HEK293T (cell line): ENCODE measurements around the gene RPS27.

Experiments used
- BHLHE40 ChIP-seq: fragments of 450-650 bp; IDR thresholded peaks from 2 replicates; pipeline ENCODE4 v1.6.1; 2016; ENCODE audit warnings: mild to moderate bottlenecking, moderate library complexity, borderline replicate concordance
- FOXM1 ChIP-seq: fragments of 450-650 bp; IDR thresholded peaks from 2 replicates; pipeline ENCODE4 v1.6.1; 2017; ENCODE audit warnings: mild to moderate bottlenecking, borderline replicate concordance
- HDGF ChIP-seq: fragments of 450-650 bp; IDR thresholded peaks from 2 replicates; pipeline ENCODE4 v1.6.1; 2017; ENCODE audit warnings: antibody characterized with exemption, borderline replicate concordance
- LEF1 ChIP-seq: fragments of 450-650 bp; IDR thresholded peaks from 2 replicates; pipeline ENCODE4 v1.6.1; 2017; ENCODE audit warnings: mild to moderate bottlenecking, borderline replicate concordance
- SUZ12 ChIP-seq: fragments of 450-650 bp; IDR thresholded peaks from 2 replicates; pipeline ENCODE4 v1.6.1; 2016; ENCODE audit warnings: mild to moderate bottlenecking

DNA sequence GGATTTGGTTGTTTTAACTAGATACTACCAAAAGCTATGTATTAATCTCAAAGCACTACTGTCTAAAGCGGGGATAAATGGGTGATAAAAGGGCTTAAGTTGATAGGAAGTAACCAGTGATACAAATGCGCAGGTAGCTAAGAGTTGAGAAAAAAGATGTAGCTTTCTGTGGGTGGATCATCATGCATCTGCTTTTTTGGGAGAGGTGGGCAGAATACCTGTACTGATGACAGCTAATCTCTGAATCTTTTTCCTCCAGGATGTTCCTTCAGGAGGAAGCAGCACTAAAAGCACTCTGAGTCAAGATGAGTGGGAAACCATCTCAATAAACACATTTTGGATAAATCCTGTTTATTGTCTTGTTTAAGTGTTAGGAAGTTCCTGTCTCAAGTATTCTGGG is 1.2 kb downstream of the RPS27 start:
- TF ChIP-seq SUZ12 (no peak), LEF1 (no peak), HDGF (no peak), BHLHE40 (0 out of 2 replicates have a peak, but pooled peaks have one; percentile 10), FOXM1 (no peak)
